Astrocyte (in vitro differentiated cells and primary cell): ENCODE data around the gene EDC3.

Experiments used
- EZH2 ChIP-seq: IDR thresholded peaks from 2 replicates; pipeline ENCODE4 v1.6.1; 2012; ENCODE audit warnings: mild to moderate bottlenecking, low read length, inconsistent platforms; ENCODE audit not compliant: insufficient read depth
- TF ChIP-seq, protein P1 (sequence below): IDR thresholded peaks from 2 replicates; pipeline ENCODE4 v1.5.1; 2011; ENCODE audit warnings: low read depth, mild to moderate bottlenecking, inconsistent platforms, low read length, moderate library complexity; ENCODE audit not compliant: insufficient read depth

GRCh38 chr15:74615508-74616365 is 80.1 kb downstream of the EDC3 start, which contains the start of gene CLK3:
- TF ChIP-seq, protein P1, sequence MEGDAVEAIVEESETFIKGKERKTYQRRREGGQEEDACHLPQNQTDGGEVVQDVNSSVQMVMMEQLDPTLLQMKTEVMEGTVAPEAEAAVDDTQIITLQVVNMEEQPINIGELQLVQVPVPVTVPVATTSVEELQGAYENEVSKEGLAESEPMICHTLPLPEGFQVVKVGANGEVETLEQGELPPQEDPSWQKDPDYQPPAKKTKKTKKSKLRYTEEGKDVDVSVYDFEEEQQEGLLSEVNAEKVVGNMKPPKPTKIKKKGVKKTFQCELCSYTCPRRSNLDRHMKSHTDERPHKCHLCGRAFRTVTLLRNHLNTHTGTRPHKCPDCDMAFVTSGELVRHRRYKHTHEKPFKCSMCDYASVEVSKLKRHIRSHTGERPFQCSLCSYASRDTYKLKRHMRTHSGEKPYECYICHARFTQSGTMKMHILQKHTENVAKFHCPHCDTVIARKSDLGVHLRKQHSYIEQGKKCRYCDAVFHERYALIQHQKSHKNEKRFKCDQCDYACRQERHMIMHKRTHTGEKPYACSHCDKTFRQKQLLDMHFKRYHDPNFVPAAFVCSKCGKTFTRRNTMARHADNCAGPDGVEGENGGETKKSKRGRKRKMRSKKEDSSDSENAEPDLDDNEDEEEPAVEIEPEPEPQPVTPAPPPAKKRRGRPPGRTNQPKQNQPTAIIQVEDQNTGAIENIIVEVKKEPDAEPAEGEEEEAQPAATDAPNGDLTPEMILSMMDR: no peak
- TF ChIP-seq EZH2: no peak
